Bronchial epithelial cell (primary cell): ENCODE data around the gene PEF1. TPM values are rescaled to one million over a fixed set of nuclear protein-coding genes. Genes with fewer than 3 reads are reported as not detected.
A peak's percentile ranks its signal among the peaks of the same experiment; 100 is the strongest.
"Not testable (repeated sequence)": the region's sequence is repeated elsewhere in the genome, so short reads cannot be mapped to it uniquely, and the experiment has no call there.

ENCODE experiments used
- DNase-seq: peaks from one replicate; pipeline ENCODE4 v3.0.0-alpha.2; 2010; ENCODE audit warnings: low read depth
- FAIRE-seq: peaks from 2 replicates; lab custom pipeline; 2011; peaks lifted over from hg19 to GRCh38; lab: Jason Lieb, UNC
- H3K27me3 ChIP-seq: 2 replicates; pipeline ENCODE4 v1.5.1; 2011; ENCODE audit warnings: low read length; ENCODE audit not compliant: control insufficient read depth, insufficient read depth
- H3K36me3 ChIP-seq: 2 replicates; pipeline ENCODE4 v1.5.1; 2011; ENCODE audit warnings: low read length; ENCODE audit not compliant: control insufficient read depth, insufficient read depth
- H3K4me3 ChIP-seq: 2 replicates; pipeline ENCODE4 v1.5.1; 2011; ENCODE audit warnings: mild to moderate bottlenecking, low read depth, low read length, control low read depth
- CTCF ChIP-seq: IDR thresholded peaks from 2 replicates; pipeline ENCODE4 v1.5.1; 2011; ENCODE audit warnings: mild to moderate bottlenecking, moderate library complexity, low read length, control low read depth, inconsistent platforms; ENCODE audit not compliant: insufficient read depth, severe bottlenecking
- total RNA-seq: library from RNA; depleted of rRNA; stranded (reverse); fragments of >200 nt; gene quantifications from 2 replicates; pipeline ENCODE4 v1.2.1, GENCODE V29; 2014

Gene PEF1
- total RNA-seq, 1 donor from 2014 or later: 67.4 TPM

- H3K4me3 ChIP-seq: peak overlapping the region; percentile 27
- no peak for FAIRE-seq
Observed at GRCh38 chr1:31588751-31589515, 55.7 kb downstream of the PEF1 start.

GRCh38 chr1:31587720-31588423 lies 56.8 kb downstream of the PEF1 start:
- DNase-seq (peak; percentile 52), FAIRE-seq (no peak)
- Histone ChIP-seq H3K4me3 (no peak overlapping the region), H3K27me3 (no peaks in the 10 kb centered on the region), H3K36me3 (peaks cover 20% of the 10 kb centered on the region)
- peak; percentile 91 for TF ChIP-seq CTCF

More at GRCh38 chr1:31588751-31589515, 55.7 kb downstream of the PEF1 start:
- TF ChIP-seq CTCF: no peak
- peaks cover 10% of the 10 kb centered on the region for H3K36me3 ChIP-seq
- DNase-seq: no peak
- H3K27me3 ChIP-seq: no peaks in the 10 kb centered on the region

GRCh38 chr1:31587328-31587699 lies 57.4 kb downstream of the PEF1 start:
- not testable (repeated sequence) for H3K27me3 ChIP-seq, H3K4me3 ChIP-seq, FAIRE-seq, DNase-seq
- H3K36me3 ChIP-seq: peaks cover 22% of the 10 kb centered on the region

GRCh38 chr1:31586376-31587327 lies 58.0 kb downstream of the PEF1 start:
- FAIRE-seq: no peak
- no peaks in the 10 kb centered on the region for H3K27me3 ChIP-seq
- peaks cover 22% of the 10 kb centered on the region for H3K36me3 ChIP-seq
- TF ChIP-seq CTCF: no peak
- H3K4me3 ChIP-seq: no peak overlapping the region
- DNase-seq: no peak

- no peak for DNase-seq
- Histone ChIP-seq H3K27me3 (no peaks in the 10 kb centered on the region), H3K4me3 (no peak overlapping the region), H3K36me3 (peaks cover 22% of the 10 kb centered on the region)
- TF ChIP-seq CTCF: no peak
- no peak for FAIRE-seq
Observed at GRCh38 chr1:31585736-31586365, 58.8 kb downstream of the PEF1 start.
